ENCODE measurements around the gene NBDY. TPM values are rescaled to one million over a fixed set of nuclear protein-coding genes. Genes with fewer than 3 reads are reported as not detected.
"Not testable (repeated sequence)": the region's sequence is repeated elsewhere in the genome, so short reads cannot be mapped to it uniquely, and the experiment has no call there.

Gene NBDY
- total RNA-seq, 2 experiments from 2014 or later: 47.0 to 48.5 TPM

- Mint-ChIP-seq H3K4me3 (no peak overlapping the region), H3K4me1 (peaks cover 36% of the 10 kb centered on the region), H3K27ac (no peak overlapping the region), H3K27me3 (no peaks in the 10 kb centered on the region), H3K9me3 (no peaks in the 10 kb centered on the region), H3K36me3 (peaks cover 6% of the 10 kb centered on the region)
- DNase-seq (no peak), ATAC-seq (ENCODE audit: low read depth) (no peak)
- POLR2A ChIA-PET: no interaction called here
Measured at GRCh38 chrX:56759736-56760409, 30.8 kb downstream of the NBDY start.

- H3K9me3 Mint-ChIP-seq; H3K27me3 Mint-ChIP-seq; POLR2A ChIA-PET; ATAC-seq (ENCODE audit: low read depth); H3K36me3 Mint-ChIP-seq; DNase-seq; H3K4me3 Mint-ChIP-seq: not testable (repeated sequence)
- Mint-ChIP-seq H3K4me1 (peaks cover 42% of the 10 kb centered on the region), H3K27ac (peak overlapping the region; percentile 55)
Measured at GRCh38 chrX:56760410-56761124, 31.5 kb downstream of the NBDY start.

GRCh38 chrX:56761167-56761566 is 32.1 kb downstream of the NBDY start:
- ATAC-seq (ENCODE audit: low read depth): no peak
- Mint-ChIP-seq H3K27ac (peak overlapping the region; percentile 94), H3K27me3 (no peaks in the 10 kb centered on the region), H3K4me1 (peaks cover 46% of the 10 kb centered on the region), H3K9me3 (no peaks in the 10 kb centered on the region), H3K36me3 (peaks cover 5% of the 10 kb centered on the region), H3K4me3 (no peak overlapping the region)
- no peak for DNase-seq
- POLR2A ChIA-PET: no interaction called here

GRCh38 chrX:56762220-56762619 is 33.2 kb downstream of the NBDY start:
- peak overlapping the region; percentile 90 for H3K4me3 Mint-ChIP-seq
- POLR2A ChIA-PET: no interaction called here
- ATAC-seq (ENCODE audit: low read depth) (peak; percentile 44), DNase-seq (no peak)
- peaks cover 44% of the 10 kb centered on the region for H3K4me1 Mint-ChIP-seq
- peaks cover 8% of the 10 kb centered on the region for H3K36me3 Mint-ChIP-seq
- no peaks in the 10 kb centered on the region for H3K27me3 Mint-ChIP-seq
- no peaks in the 10 kb centered on the region for H3K9me3 Mint-ChIP-seq
- peak overlapping the region; percentile 94 for H3K27ac Mint-ChIP-seq

GRCh38 chrX:56762707-56763555 is 33.9 kb downstream of the NBDY start:
- POLR2A ChIA-PET: no interaction called here
- Mint-ChIP-seq H3K27me3 (no peaks in the 10 kb centered on the region), H3K27ac (peak overlapping the region; percentile 94), H3K9me3 (no peaks in the 10 kb centered on the region), H3K4me1 (peaks cover 38% of the 10 kb centered on the region), H3K36me3 (peaks cover 8% of the 10 kb centered on the region), H3K4me3 (peak overlapping the region; percentile 90)
- peak; percentile 2 for ATAC-seq (ENCODE audit: low read depth)
- DNase-seq: no peak

GRCh38 chrX:56763556-56764152 is 34.6 kb downstream of the NBDY start:
- H3K9me3 Mint-ChIP-seq: no peaks in the 10 kb centered on the region
- peaks cover 8% of the 10 kb centered on the region for H3K36me3 Mint-ChIP-seq
- peak overlapping the region; percentile 94 for H3K27ac Mint-ChIP-seq
- no peak overlapping the region for H3K4me3 Mint-ChIP-seq
- H3K27me3 Mint-ChIP-seq: no peaks in the 10 kb centered on the region
- DNase-seq (no peak), ATAC-seq (ENCODE audit: low read depth) (no peak)
- H3K4me1 Mint-ChIP-seq: peaks cover 38% of the 10 kb centered on the region
- POLR2A ChIA-PET: interaction anchor here (1.0 kb wide), 1 partner anchor 1276 kb away, joined by 3 read pairs; no protein-coding TSS in a partner anchor

- POLR2A ChIA-PET: interaction anchor here (1.0 kb wide), 1 partner anchor 1276 kb away, joined by 3 read pairs; no protein-coding TSS in a partner anchor
Measured at GRCh38 chrX:56764153-56764974, 35.3 kb downstream of the NBDY start.

GRCh38 chrX:56764975-56765791 is 36.1 kb downstream of the NBDY start:
- POLR2A ChIA-PET: no interaction called here
- Mint-ChIP-seq H3K27me3 (no peaks in the 10 kb centered on the region), H3K4me1 (peaks cover 38% of the 10 kb centered on the region), H3K9me3 (no peaks in the 10 kb centered on the region), H3K27ac (peak overlapping the region; percentile 95), H3K36me3 (peaks cover 8% of the 10 kb centered on the region), H3K4me3 (peak overlapping the region; percentile 76)
- DNase-seq (no peak), ATAC-seq (ENCODE audit: low read depth) (peak; percentile 56)

More at GRCh38 chrX:56764153-56764974, 35.3 kb downstream of the NBDY start:
- peak; percentile 55 for ATAC-seq (ENCODE audit: low read depth)
- DNase-seq: peak; percentile 47
- peak overlapping the region; percentile 76 for H3K4me3 Mint-ChIP-seq
- H3K27ac Mint-ChIP-seq: peak overlapping the region; percentile 95
- no peaks in the 10 kb centered on the region for H3K27me3 Mint-ChIP-seq
- H3K36me3 Mint-ChIP-seq: peaks cover 8% of the 10 kb centered on the region
- peaks cover 38% of the 10 kb centered on the region for H3K4me1 Mint-ChIP-seq
- no peaks in the 10 kb centered on the region for H3K9me3 Mint-ChIP-seq

GRCh38 chrX:56765811-56766553 is 36.9 kb downstream of the NBDY start:
- ATAC-seq (ENCODE audit: low read depth): no peak
- no peak for DNase-seq
- H3K27me3 Mint-ChIP-seq: no peaks in the 10 kb centered on the region
- peak overlapping the region; percentile 76 for H3K4me3 Mint-ChIP-seq
- peak overlapping the region; percentile 95 for H3K27ac Mint-ChIP-seq
- POLR2A ChIA-PET: no interaction called here
- no peaks in the 10 kb centered on the region for H3K9me3 Mint-ChIP-seq
- peaks cover 38% of the 10 kb centered on the region for H3K4me1 Mint-ChIP-seq
- peaks cover 8% of the 10 kb centered on the region for H3K36me3 Mint-ChIP-seq

GRCh38 chrX:56766554-56767347 is 37.7 kb downstream of the NBDY start:
- POLR2A ChIA-PET: no interaction called here
- ATAC-seq (ENCODE audit: low read depth) (no peak), DNase-seq (no peak)
- no peaks in the 10 kb centered on the region for H3K27me3 Mint-ChIP-seq
- H3K36me3 Mint-ChIP-seq: peaks cover 8% of the 10 kb centered on the region
- no peak overlapping the region for H3K4me3 Mint-ChIP-seq
- peak overlapping the region; percentile 95 for H3K27ac Mint-ChIP-seq
- peaks cover 31% of the 10 kb centered on the region for H3K4me1 Mint-ChIP-seq
- H3K9me3 Mint-ChIP-seq: no peaks in the 10 kb centered on the region

Measured in activated naive CD8-positive, alpha-beta T cell treated with anti-CD3 and anti-CD28 coated beads, Interleukin-2, amount 10 ng/mL, durations not matched to agents 7 days and 5 days (primary cell).